Mucosa of descending colon (tissue), 3 donors: Measurements from ENCODE around the gene NIPA2. TPM values are rescaled to one million over a fixed set of nuclear protein-coding genes. Genes with fewer than 3 reads are reported as not detected.

Source experiments
- ATAC-seq: fragments of 200-7000 bp; cut with Tn5 transposase; one replicate; pipeline ENCODE4 v1.9.1; 2020; ENCODE audit warnings: mild to moderate bottlenecking, moderate library complexity
- DNase-seq, 3 donors: peaks; one replicate each; pipeline ENCODE4 v3.0.0-alpha.2; 2020
- H3K36me3 ChIP-seq: fragments of 200-600 bp; one replicate; pipeline ENCODE4 v1.8.0; 2021; ENCODE audit warnings: low read depth, mild to moderate bottlenecking
- H3K4me1 ChIP-seq: fragments of 200-600 bp; one replicate; pipeline ENCODE4 v1.8.0; 2021; ENCODE audit warnings: low read depth, mild to moderate bottlenecking
- H3K4me3 ChIP-seq: fragments of 200-600 bp; one replicate; pipeline ENCODE4 v1.8.0; 2021; ENCODE audit warnings: mild to moderate bottlenecking
- H3K9me3 ChIP-seq: fragments of 200-600 bp; one replicate; pipeline ENCODE4 v1.8.0; 2021; ENCODE audit warnings: mild to moderate bottlenecking
- intact Hi-C, 2 donors: fragments of 100-400 bp; cut with DNase I in 1 of 2; cut with micrococcal nuclease in 1 of 2; formaldehyde crosslinking; loops; one replicate each; pipeline versions ENCODE4 v1.11.0 to v1.11.1; 2022; cut with DNase I, micrococcal nuclease
- total RNA-seq, 3 donors: library from RNA; stranded (reverse); fragmentation: NEBNext Ultra II Directional in 2 of 3; extraction: Animal tissue kit (Norgen Biotek cat#: 25700) in 2 of 3; gene quantifications; one replicate each; pipeline versions ENCODE4 v1.2.1 to v1.2.4, GENCODE V29; 2021 to 2023
- TF ChIP-seq, protein P1 (sequence below): fragments of 200-600 bp; IDR thresholded peaks from one replicate; pipeline ENCODE4 v1.8.0; 2022; ENCODE audit warnings: antibody characterized with exemption, mild to moderate bottlenecking
- donor health status: DM: no; HTN: no; CAD: no; lungs with moderate emphysema.
- donor health status: DM: no; HTN: no; CAD: no.
- donor health status: DM: no; HTN: yes; CAD: no.

The NIPA2 gene
- total RNA-seq, 3 donors from 2014 or later = 50.7 to 77.7 (median 71.7) TPM

DNA sequence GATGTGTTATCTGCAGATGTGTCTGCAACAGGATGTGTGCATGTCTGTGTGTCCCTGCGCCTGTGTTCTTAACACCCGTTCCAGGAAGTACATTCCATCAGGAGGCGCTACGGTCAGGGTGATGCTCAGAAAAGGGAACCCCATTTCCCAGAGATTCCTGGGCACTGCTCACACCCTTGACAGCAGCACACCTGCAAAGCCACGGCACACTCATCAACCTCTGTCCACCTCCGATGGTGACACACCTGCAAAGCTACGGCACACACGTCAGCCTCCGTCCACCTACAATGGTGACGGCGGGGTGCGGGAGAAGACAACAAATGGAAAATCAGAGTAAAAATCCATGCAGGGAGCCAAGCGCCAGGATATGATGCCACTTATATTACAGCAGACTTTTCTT lies 55.4 kb downstream of the NIPA2 start:
- H3K36me3 ChIP-seq = no peaks in the 10 kb centered on the region
- H3K4me1 ChIP-seq = no peaks in the 10 kb centered on the region
- TF ChIP-seq, protein P1, sequence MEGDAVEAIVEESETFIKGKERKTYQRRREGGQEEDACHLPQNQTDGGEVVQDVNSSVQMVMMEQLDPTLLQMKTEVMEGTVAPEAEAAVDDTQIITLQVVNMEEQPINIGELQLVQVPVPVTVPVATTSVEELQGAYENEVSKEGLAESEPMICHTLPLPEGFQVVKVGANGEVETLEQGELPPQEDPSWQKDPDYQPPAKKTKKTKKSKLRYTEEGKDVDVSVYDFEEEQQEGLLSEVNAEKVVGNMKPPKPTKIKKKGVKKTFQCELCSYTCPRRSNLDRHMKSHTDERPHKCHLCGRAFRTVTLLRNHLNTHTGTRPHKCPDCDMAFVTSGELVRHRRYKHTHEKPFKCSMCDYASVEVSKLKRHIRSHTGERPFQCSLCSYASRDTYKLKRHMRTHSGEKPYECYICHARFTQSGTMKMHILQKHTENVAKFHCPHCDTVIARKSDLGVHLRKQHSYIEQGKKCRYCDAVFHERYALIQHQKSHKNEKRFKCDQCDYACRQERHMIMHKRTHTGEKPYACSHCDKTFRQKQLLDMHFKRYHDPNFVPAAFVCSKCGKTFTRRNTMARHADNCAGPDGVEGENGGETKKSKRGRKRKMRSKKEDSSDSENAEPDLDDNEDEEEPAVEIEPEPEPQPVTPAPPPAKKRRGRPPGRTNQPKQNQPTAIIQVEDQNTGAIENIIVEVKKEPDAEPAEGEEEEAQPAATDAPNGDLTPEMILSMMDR = no peak
- intact Hi-C loops = no loop called here
- ATAC-seq = no peak
- DNase-seq = no peak
- H3K9me3 ChIP-seq = no peaks in the 10 kb centered on the region
- H3K4me3 ChIP-seq = no peak overlapping the region

DNA sequence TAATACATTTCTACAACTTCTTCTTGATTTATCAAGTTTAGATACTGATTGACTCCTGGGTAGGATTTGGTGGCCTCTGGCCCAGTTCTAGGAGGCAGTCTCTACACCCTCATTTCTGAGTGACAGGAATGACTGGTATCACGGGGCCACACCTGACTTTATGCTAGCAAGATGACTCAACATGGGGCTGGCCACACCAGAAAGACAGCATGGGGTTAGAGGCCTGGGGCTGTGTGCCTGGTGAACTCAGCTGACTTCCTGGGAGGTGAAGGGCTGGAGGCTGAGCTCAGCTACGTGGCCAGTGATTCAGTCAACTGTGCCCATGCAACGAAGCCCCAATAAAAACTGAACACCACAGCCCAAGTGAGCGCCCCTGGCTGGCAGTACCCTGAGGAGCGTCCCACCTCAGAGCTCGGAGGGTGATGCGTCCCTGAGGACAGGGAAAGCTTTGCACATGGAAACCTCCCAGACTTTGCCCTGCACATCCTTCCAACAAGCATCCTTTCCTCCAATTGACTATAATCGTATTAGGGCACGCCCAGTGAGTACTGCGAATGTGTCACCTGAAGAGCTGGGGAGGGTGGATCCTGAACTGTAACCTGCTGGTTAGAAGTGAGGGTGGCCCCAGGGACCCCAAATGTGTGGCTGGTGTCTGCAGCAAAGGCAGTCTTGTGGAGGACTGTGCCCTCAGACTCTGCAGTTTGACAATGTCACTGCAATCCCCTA lies 57.2 kb downstream of the NIPA2 start:
- Histone ChIP-seq H3K36me3 (no peaks in the 10 kb centered on the region), H3K9me3 (no peaks in the 10 kb centered on the region), H3K4me3 (no peak overlapping the region), H3K4me1 (no peaks in the 10 kb centered on the region)
- TF ChIP-seq, protein P1 = no peak
- intact Hi-C loops = no loop called here
- ATAC-seq (peak; percentile 96), DNase-seq (peak in 2 of 3 donors; percentile 59 to 64)

DNA sequence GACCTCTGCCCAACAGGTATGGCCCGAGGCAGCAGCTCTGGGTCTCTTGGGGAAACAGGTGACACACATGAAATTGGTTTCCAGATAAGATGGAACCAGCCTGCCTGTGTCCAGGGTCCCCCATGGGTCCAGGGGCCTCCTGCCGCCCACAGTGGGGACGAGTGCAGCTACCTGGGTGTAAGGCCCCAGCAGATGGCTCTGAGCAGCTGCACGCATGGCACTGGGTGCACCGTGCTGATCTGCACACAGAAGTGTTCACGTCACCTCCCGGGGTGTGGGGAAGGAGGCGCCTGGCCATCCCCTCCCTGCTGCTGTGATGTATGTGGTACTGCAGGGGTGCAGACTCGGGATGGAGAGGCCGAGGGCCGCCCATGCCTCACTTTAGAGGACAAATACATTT lies 63.6 kb downstream of the NIPA2 start:
- intact Hi-C loops = no loop called here
- Histone ChIP-seq H3K4me1 (no peaks in the 10 kb centered on the region), H3K4me3 (no peak overlapping the region), H3K36me3 (no peaks in the 10 kb centered on the region), H3K9me3 (no peaks in the 10 kb centered on the region)
- DNase-seq (no peak), ATAC-seq (no peak)
- TF ChIP-seq, protein P1 = no peak

DNA sequence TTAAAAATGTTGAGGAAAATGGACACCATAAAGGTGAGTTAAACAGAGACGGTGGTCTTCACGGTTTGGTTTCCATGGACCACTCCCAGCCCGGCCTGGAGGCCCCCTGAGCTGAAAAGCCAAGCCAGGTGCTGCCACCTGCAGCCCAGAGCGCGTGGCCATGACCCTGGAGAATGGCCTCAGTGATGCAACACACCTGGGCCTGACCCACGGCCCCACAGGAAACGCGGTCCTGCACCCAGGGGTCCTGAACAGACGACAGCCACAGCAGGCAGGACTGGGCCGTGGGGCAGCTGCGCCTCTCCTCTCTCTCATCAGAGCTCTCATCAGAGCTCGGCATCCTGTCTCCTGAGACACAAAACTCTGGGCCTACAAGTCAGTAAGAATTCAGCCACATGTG lies 64.1 kb downstream of the NIPA2 start:
- DNase-seq (no peak), ATAC-seq (no peak)
- Histone ChIP-seq H3K4me1 (no peaks in the 10 kb centered on the region), H3K36me3 (no peaks in the 10 kb centered on the region), H3K4me3 (no peak overlapping the region), H3K9me3 (no peaks in the 10 kb centered on the region)
- intact Hi-C loops = no loop called here
- TF ChIP-seq, protein P1 = no peak

DNA sequence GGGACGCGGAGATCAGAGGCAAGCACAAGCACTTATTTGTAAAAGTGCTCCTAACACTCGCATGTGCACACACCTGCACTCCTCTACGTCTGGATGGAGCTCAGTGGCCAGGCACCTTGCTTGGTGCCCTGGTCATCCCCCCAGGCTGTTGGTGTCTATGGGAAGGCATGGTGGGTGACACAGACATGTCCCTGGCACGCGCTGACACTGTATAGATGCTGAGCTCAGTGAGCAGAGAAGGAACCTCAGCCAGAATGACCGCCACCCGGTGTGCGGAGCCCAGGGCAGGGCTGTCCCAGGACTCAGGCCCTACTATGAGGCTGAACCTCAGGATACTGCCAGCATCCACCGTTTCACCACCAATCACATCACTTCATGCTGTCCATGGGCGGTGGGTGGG lies 64.5 kb downstream of the NIPA2 start:
- no peak for ATAC-seq

More for the DNA sequence above, 64.5 kb downstream of the NIPA2 start:
- Histone ChIP-seq H3K36me3 (no peaks in the 10 kb centered on the region), H3K9me3 (no peaks in the 10 kb centered on the region), H3K4me1 (no peaks in the 10 kb centered on the region), H3K4me3 (no peak overlapping the region)
- TF ChIP-seq, protein P1 = no peak
- intact Hi-C loops = no loop called here
- DNase-seq = no peak
